IPS-NIHi7 (cell line): ENCODE measurements around the gene SLC2A13.
A peak's percentile ranks its signal among the peaks of the same experiment; 100 is the strongest.
"Not testable (repeated sequence)": the region's sequence is repeated elsewhere in the genome, so short reads cannot be mapped to it uniquely, and the experiment has no call there.

ENCODE experiments used
- DNase-seq: peaks from one replicate; pipeline ENCODE4 v3.0.0; 2012; ENCODE audit warnings: mixed read lengths; ENCODE audit errors: extremely low spot score

The SLC2A13 gene

DNA sequence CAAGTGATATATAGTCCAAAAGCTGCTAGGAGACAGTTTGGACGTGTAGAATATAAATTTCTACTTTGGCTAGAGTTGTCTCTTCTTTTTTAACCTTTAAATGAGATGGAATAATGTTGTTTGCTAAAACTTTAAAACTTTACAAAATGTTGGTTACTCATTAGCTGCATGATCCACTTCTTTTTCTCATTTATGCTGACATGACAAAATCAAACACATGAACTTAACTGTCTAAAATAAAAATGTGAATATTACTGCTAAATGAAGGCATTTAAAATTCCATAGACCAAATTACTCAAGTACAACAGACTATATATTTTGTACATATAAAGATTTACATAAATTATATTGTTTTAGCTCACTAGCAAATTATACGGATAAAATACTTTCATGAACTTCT lies 350.4 kb downstream of the SLC2A13 start:
- no peak for DNase-seq

GRCh38 chr12:39752482-39753137 lies 353.3 kb downstream of the SLC2A13 start:
- peak; percentile 26 for DNase-seq

GRCh38 chr12:39746151-39746550 lies 359.7 kb downstream of the SLC2A13 start:
- DNase-seq, result not testable (repeated sequence)

DNA sequence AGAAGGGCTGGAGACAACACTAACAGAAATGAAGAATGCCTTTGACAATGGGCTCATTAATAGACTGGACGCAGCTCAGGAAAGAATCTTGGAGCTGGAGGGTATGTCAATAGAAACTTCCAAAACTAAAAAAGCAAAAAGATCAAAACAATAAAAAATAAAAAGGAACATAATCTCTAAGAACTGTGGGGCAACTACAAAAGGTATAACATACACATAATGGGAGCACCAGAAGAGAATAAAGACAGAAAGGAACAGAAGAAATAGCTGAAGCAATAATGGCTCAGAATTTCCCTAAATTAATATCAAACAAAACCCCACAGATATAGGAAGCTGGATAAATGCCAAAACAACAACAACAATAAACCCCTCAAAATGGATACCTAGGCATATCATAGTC lies 362.2 kb downstream of the SLC2A13 start:
- no peak for DNase-seq

GRCh38 chr12:39736406-39736805 lies 369.5 kb downstream of the SLC2A13 start:
- no peak for DNase-seq

DNA sequence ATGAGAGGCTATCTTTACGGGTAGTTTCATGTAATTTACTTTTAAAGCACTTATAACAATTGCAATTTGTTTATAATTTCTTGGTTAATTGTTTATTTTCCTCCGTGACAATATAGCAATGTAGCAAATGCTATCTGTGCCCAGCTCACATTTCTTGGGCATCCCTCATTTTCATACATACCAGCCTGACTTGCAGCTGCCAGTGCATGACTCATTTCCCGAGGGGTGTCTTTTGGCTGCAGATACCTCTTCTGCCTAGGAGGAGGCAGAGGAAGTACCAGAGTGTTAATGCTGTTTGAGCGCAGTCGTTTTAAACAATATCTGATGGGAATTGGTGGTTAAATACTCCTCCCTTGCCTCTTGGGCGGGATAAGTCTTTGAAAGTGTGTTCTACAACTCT lies 382.1 kb downstream of the SLC2A13 start:
- peak; percentile 15 for DNase-seq

GRCh38 chr12:39722504-39722903 lies 383.4 kb downstream of the SLC2A13 start:
- DNase-seq, result no peak

GRCh38 chr12:39713552-39713951 lies 392.3 kb downstream of the SLC2A13 start:
- DNase-seq, result no peak

- DNase-seq, result no peak
Measured at GRCh38 chr12:39712334-39712733, 393.5 kb downstream of the SLC2A13 start.
